Measurements from ENCODE around the gene METTL26. TPM values are rescaled to one million over a fixed set of nuclear protein-coding genes. Genes with fewer than 3 reads are reported as not detected.

Gene METTL26
- total and polyA plus RNA-seq, 2 of the 4 experiments (the other 2 are of a cell fraction): 46.8 to 128 TPM

DNA sequence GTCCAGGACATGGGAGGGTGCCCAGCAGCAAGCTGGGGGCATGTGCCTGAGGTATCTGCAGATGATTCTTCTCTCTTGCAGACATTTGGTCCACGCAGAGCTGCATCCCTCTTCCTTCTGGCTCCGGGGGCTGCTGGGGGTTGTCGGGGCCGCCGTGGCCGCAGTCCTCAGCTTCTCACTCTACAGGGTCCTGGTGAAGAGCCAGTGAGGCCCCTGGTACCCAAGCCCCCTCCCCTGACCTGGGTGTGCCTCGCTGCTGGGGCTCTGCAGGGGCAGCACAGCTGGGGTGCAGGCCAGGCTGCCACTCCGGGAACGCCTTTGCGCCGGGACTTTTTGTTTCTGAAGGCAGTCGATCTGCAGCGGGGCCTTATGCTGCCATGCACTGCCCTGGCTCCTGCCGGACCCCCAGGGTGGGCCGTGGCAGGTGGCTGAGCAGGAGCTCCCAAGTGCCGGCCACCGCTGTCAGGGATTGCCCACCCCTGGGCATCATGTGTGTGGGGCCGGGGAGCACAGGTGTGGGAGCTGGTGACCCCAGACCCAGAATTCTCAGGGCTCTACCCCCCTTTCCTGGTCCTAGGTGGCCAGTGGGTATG lies 37.4 kb upstream of the METTL26 start:
- Histone ChIP-seq H2AK5ac (ENCODE audit: low read depth, low read length) (no peak overlapping the region), H4K20me1 (ENCODE audit: insufficient read depth, low read length) (peaks cover 26% of the 10 kb centered on the region), H3K23ac (ENCODE audit: low read depth, low read length) (no peak overlapping the region), H4K8ac (ENCODE audit: low read depth in 2 of 2, low read length in 2 of 2) (no peak overlapping the region), H3K14ac (replicated peaks; ENCODE audit: low read depth, low read length) (no peak overlapping the region), H3K4me1 (ENCODE audit: control insufficient read depth, insufficient read depth, low read length) (peaks cover 14% of the 10 kb centered on the region), H3K9me1 (ENCODE audit: insufficient read depth, low read length) (no peaks in the 10 kb centered on the region; the same call in 1 of the 2 replicates), H3K36me3 (ENCODE audit: control insufficient read depth, insufficient read depth, low read length) (peaks cover 47% of the 10 kb centered on the region), H3K56ac (ENCODE audit: extremely low read depth, insufficient read depth, low read length) (no peak overlapping the region), H3K79me1 (ENCODE audit: low read depth in 1 of 2, low read length in 2 of 2) (peaks cover 0 to 36% of the 10 kb centered on the region in 2 experiments; a peak in 1 of 4 replicates), H3K9me3 (ENCODE audit: control insufficient read depth, insufficient read depth, low read length) (no peaks in the 10 kb centered on the region), H3K4me3 (ENCODE audit: insufficient read depth, low read depth, low read length) (no peak overlapping the region), H4K5ac (ENCODE audit: low read depth, low read length) (no peak overlapping the region), H3K9ac (ENCODE audit: low read depth, low read length) (no peak overlapping the region), H2AFZ (replicated peaks; ENCODE audit: low read length, poor library complexity) (no peak overlapping the region), H3K4me2 (ENCODE audit: low read depth, low read length) (no peak overlapping the region), H2BK5ac (ENCODE audit: low read depth, low read length, poor library complexity, severe bottlenecking) (peak overlapping the region; percentile 1), H3K4ac (ENCODE audit: low read depth, low read length) (no peak overlapping the region), H3K27ac (ENCODE audit: insufficient read depth, low read length) (no peak overlapping the region), H3K18ac (ENCODE audit: low read depth, low read length) (no peak overlapping the region), H2BK15ac (ENCODE audit: low read depth, low read length) (no peak overlapping the region), H2AK9ac (replicated peaks; ENCODE audit: low read depth, low read length, poor library complexity) (no peak overlapping the region), H2BK20ac (ENCODE audit: low read depth, low read length) (no peak overlapping the region), H4K91ac (ENCODE audit: insufficient read depth, low read depth, low read length) (no peak overlapping the region), H3K27me3 (ENCODE audit: control insufficient read depth, insufficient read depth, low read length) (no peaks in the 10 kb centered on the region), H2BK120ac (ENCODE audit: low read depth, low read length) (no peak overlapping the region)
- TF ChIP-seq BHLHE40 (IDR thresholded peaks at IDR 0.05; ENCODE audit: low read depth, low read length): no peak
- TF ChIP-seq CHD1 (IDR thresholded peaks at IDR 0.05; ENCODE audit: low read depth, low read length): no peak
- no peak for TF ChIP-seq POLR2A (IDR thresholded peaks at IDR 0.05; ENCODE audit: low read depth, low read length)
- TF ChIP-seq SMC3 (IDR thresholded peaks at IDR 0.05; ENCODE audit: low read depth, low read length): no peak
- ATAC-seq (ENCODE audit: low read depth) (no peak), DNase-seq (no peak)
- in situ Hi-C loops (cut with MboI; ENCODE audit: low sequenced_read_pairs) (no loop called here), dilution Hi-C loops (cut with HindIII; ENCODE audit: low sequenced_read_pairs, unreplicated experiment) (no loop called here), intact Hi-C loops (cut with micrococcal nuclease) (no loop called here)
- ChIA-PET POLR2A (ENCODE audit: unreplicated experiment) (no interaction called here), CTCF (no interaction called here)
- 90% methylated on average over 10 of the region's 18 CpGs; no CpG with 5 or more reads in 1 of the 2 experiments for WGBS, 2 experiments (ENCODE audit: extremely low coverage in 2 of 2, insufficient read length in 1 of 2)
- no TSS peak for BruUV-seq (replicated peaks)

All from IMR-90 (cell line).